Measurements from ENCODE around the gene RPS14. TPM values are rescaled to one million over a fixed set of nuclear protein-coding genes. Genes with fewer than 3 reads are reported as not detected.

The RPS14 gene
- total and polyA plus RNA-seq, 2 of the 8 experiments (the other 6 are each of a cell fraction or from before 2014, with no cell fraction given), result 2,548 to 6,423 TPM

- Histone ChIP-seq H2AFZ (ENCODE audit: low read length) (no peak overlapping the region), H3K79me1 (ENCODE audit: low read depth, low read length) (no peaks in the 10 kb centered on the region), H3K4me2 (ENCODE audit: insufficient read depth in 1 of 2, low read depth in 2 of 2, low read length in 2 of 2) (no peak overlapping the region), H2BK15ac (ENCODE audit: low read length) (no peak overlapping the region), H2BK20ac (ENCODE audit: low read length) (no peak overlapping the region), H3K18ac (ENCODE audit: extremely low read depth, low read length) (no peak overlapping the region), H3K4me3 (ENCODE audit: extremely low read depth in 1 of 4, insufficient read depth in 2 of 4, low read depth in 3 of 4, low read length in 4 of 4) (no peak overlapping the region), H3K9ac (replicated peaks in 1 of 4; ENCODE audit: extremely low read depth in 1 of 4, low read depth in 3 of 4, low read length in 3 of 4) (no peak overlapping the region), H4K20me1 (replicated peaks in 1 of 2; ENCODE audit: control insufficient read depth in 1 of 2, insufficient read depth in 2 of 2, low read length in 2 of 2) (peaks cover 6 to 9% of the 10 kb centered on the region in 2 experiments), H3K14ac (ENCODE audit: insufficient read length) (no peak overlapping the region), H4K5ac (ENCODE audit: insufficient read length, low read depth, low read length) (no peak overlapping the region), H3K4ac (replicated peaks; ENCODE audit: insufficient read length, low read depth, low read length) (no peak overlapping the region), H3K23me2 (ENCODE audit: low read depth, low read length) (no peaks in the 10 kb centered on the region), H2BK12ac (ENCODE audit: low read depth, low read length) (no peak overlapping the region), H2BK120ac (replicated peaks; ENCODE audit: low read depth, low read length) (no peak overlapping the region), H3K56ac (replicated peaks; ENCODE audit: insufficient read length, low read depth, low read length) (no peak overlapping the region), H2AK5ac (ENCODE audit: low read depth, low read length) (no peak overlapping the region), H3K27me3 (replicated peaks in 1 of 4; ENCODE audit: control insufficient read depth in 3 of 4, extremely low read depth in 1 of 4, insufficient read depth in 3 of 4, low read length in 3 of 4) (no peaks in the 10 kb centered on the region), H3K27ac (ENCODE audit: low read depth, low read length) (no peak overlapping the region; the same call in 1 of the 2 replicates), H3K23ac (ENCODE audit: insufficient read length) (no peak overlapping the region), H3K36me3 (ENCODE audit: control insufficient read depth in 2 of 4, insufficient read depth in 4 of 4, low read length in 3 of 4) (peaks cover 42 to 89% (median 71%) of the 10 kb centered on the region in 4 experiments), H4K91ac (replicated peaks; ENCODE audit: insufficient read length, low read length) (no peak overlapping the region), H3K9me3 (ENCODE audit: insufficient read depth in 2 of 2, low read depth in 1 of 2, low read length in 1 of 2) (no peaks in the 10 kb centered on the region), H2BK5ac (ENCODE audit: low read depth, low read length) (no peak overlapping the region), H3K79me2 (ENCODE audit: control insufficient read depth in 1 of 2, insufficient read depth in 2 of 2, low read length in 2 of 2) (no peaks in the 10 kb centered on the region), H4K8ac (ENCODE audit: extremely low read depth, insufficient read depth, low read length) (no peak overlapping the region), H3K4me1 (replicated peaks in 1 of 4; ENCODE audit: control insufficient read depth in 3 of 4, insufficient read depth in 4 of 4, low read length in 3 of 4) (no peaks in the 10 kb centered on the region)
- DNase-seq (ENCODE audit: low read depth in 1 of 2, low spot score in 2 of 2) (no peak), FAIRE-seq (no peak)
- ChIA-PET POLR2A (ENCODE audit: partially characterized antibody) (interaction anchor here (0.6 to 19.1 kb wide), 13 partner anchors 8 to 51 kb away, joined by 3 to 455 read pairs (median 4); partner anchors contain the start of genes CD74, RPS14 and TCOF1), CTCF (ENCODE audit: partially characterized antibody) (interaction anchor here (0.5 to 16.9 kb wide), 25 partner anchors 8 to 352 kb away, joined by 3 to 274 read pairs (median 4); partner anchors contain the start of gene CD74)
- 87% methylated on average over 13 of the region's 13 CpGs; no CpG with 5 or more reads in 1 of the 2 experiments for WGBS, 2 experiments (ENCODE audit: extremely low coverage in 1 of 2, insufficient coverage in 1 of 2, insufficient read length in 1 of 2, insufficient replicate concordance in 2 of 2, low coverage in 1 of 2, low lambda C conversion rate in 2 of 2, missing lambda C conversion rate in 1 of 2)
- TF ChIP-seq CTCF (IDR thresholded peaks at IDR 0.05; ENCODE audit: control extremely low read depth in 1 of 3, insufficient read depth in 1 of 3, low read depth in 1 of 3, low read length in 3 of 3) (peak in 1 of 3 experiments; percentile 14; a peak in 1 of 4 replicates), USF2 (IDR thresholded peaks at IDR 0.05; ENCODE audit: low read length) (no peak), CBX5 (IDR thresholded peaks at IDR 0.05; ENCODE audit: low read depth, low read length) (no peak), TAF1 (IDR thresholded peaks at IDR 0.05; ENCODE audit: low read depth, low read length) (no peak)
Observed at GRCh38 chr5:150397782-150398721, 51.5 kb downstream of the RPS14 start.
